ENCODE measurements around the gene DOK6. TPM values are rescaled to one million over a fixed set of nuclear protein-coding genes. Genes with fewer than 3 reads are reported as not detected.

The DOK6 gene
- total RNA-seq, 4 donors from 2014 or later: 0.20 to 0.37 (median 0.30) TPM

- Histone ChIP-seq H3K36me3 (no peaks in the 10 kb centered on the region), H3K27me3 (no peaks in the 10 kb centered on the region), H3K4me3 (no peak overlapping the region), H3K27ac (no peak overlapping the region), H3K9me3 (no peaks in the 10 kb centered on the region), H3K4me1 (no peaks in the 10 kb centered on the region)
- in situ Hi-C loops (cut with MboI; ENCODE audit: low pct_ligation_motif_present in 1 of 4, low pct_unique_long_range_greater_than_20kb in 1 of 4, low sequenced_read_pairs in 3 of 4): no loop called here
- no peak for DNase-seq
- intact Hi-C loops (cut with DNase I; ENCODE audit: low total_unique reads): no loop called here
- WGBS, 2 donors (ENCODE audit: low coverage in 1 of 2): 79 to 85% methylated on average over 4 of the region's 4 CpGs
- TF ChIP-seq POLR2AphosphoS5 (IDR thresholded peaks at IDR 0.05): no peak
- no peak for TF ChIP-seq POLR2A (IDR thresholded peaks at IDR 0.05)
- TF ChIP-seq EP300 (IDR thresholded peaks at IDR 0.05; ENCODE audit: low read depth): no peak
- no peak for TF ChIP-seq CTCF (IDR thresholded peaks at IDR 0.05)
Measured at GRCh38 chr18:69870736-69871135, 470.0 kb downstream of the DOK6 start.

- Histone ChIP-seq H3K9me3 (no peaks in the 10 kb centered on the region), H3K4me1 (no peaks in the 10 kb centered on the region), H3K36me3 (no peaks in the 10 kb centered on the region), H3K27me3 (no peaks in the 10 kb centered on the region), H3K4me3 (no peak overlapping the region), H3K27ac (no peak overlapping the region)
- TF ChIP-seq CTCF (IDR thresholded peaks at IDR 0.05) (no peak), POLR2A (IDR thresholded peaks at IDR 0.05) (no peak), EP300 (IDR thresholded peaks at IDR 0.05; ENCODE audit: low read depth) (no peak), POLR2AphosphoS5 (IDR thresholded peaks at IDR 0.05) (no peak)
- WGBS, 2 donors (ENCODE audit: low coverage in 1 of 2): 85% methylated on average over 2 of the region's 2 CpGs
- intact Hi-C loops (cut with DNase I; ENCODE audit: low total_unique reads): no loop called here
- no peak for DNase-seq
- in situ Hi-C loops (cut with MboI; ENCODE audit: low pct_ligation_motif_present in 1 of 4, low pct_unique_long_range_greater_than_20kb in 1 of 4, low sequenced_read_pairs in 3 of 4): no loop called here
Measured at GRCh38 chr18:69871363-69871762, 470.7 kb downstream of the DOK6 start.

GRCh38 chr18:69872661-69873060 is 472.0 kb downstream of the DOK6 start:
- no peak overlapping the region for H3K4me3 ChIP-seq
- H3K27me3 ChIP-seq: no peaks in the 10 kb centered on the region
- in situ Hi-C loops (cut with MboI; ENCODE audit: low pct_ligation_motif_present in 1 of 4, low pct_unique_long_range_greater_than_20kb in 1 of 4, low sequenced_read_pairs in 3 of 4) (no loop called here), intact Hi-C loops (cut with DNase I; ENCODE audit: low total_unique reads) (no loop called here)
- H3K4me1 ChIP-seq: no peaks in the 10 kb centered on the region
- TF ChIP-seq EP300 (IDR thresholded peaks at IDR 0.05; ENCODE audit: low read depth): no peak
- no peak for TF ChIP-seq POLR2AphosphoS5 (IDR thresholded peaks at IDR 0.05)
- TF ChIP-seq CTCF (IDR thresholded peaks at IDR 0.05): no peak
- TF ChIP-seq POLR2A (IDR thresholded peaks at IDR 0.05): no peak
- 83 to 86% methylated on average over 4 of the region's 4 CpGs for WGBS, 2 donors (ENCODE audit: low coverage in 1 of 2)
- no peaks in the 10 kb centered on the region for H3K9me3 ChIP-seq
- DNase-seq: no peak
- no peaks in the 10 kb centered on the region for H3K36me3 ChIP-seq
- H3K27ac ChIP-seq: no peak overlapping the region

GRCh38 chr18:69874058-69874457 is 473.4 kb downstream of the DOK6 start:
- 81 to 91% methylated on average over 2 of the region's 2 CpGs for WGBS, 2 donors (ENCODE audit: low coverage in 1 of 2)
- no peaks in the 10 kb centered on the region for H3K36me3 ChIP-seq

More at GRCh38 chr18:69874058-69874457, 473.4 kb downstream of the DOK6 start:
- H3K27ac ChIP-seq: no peak overlapping the region
- no peaks in the 10 kb centered on the region for H3K9me3 ChIP-seq
- no peaks in the 10 kb centered on the region for H3K4me1 ChIP-seq
- no peak overlapping the region for H3K4me3 ChIP-seq
- no peak for TF ChIP-seq EP300 (IDR thresholded peaks at IDR 0.05; ENCODE audit: low read depth)
- no peak for TF ChIP-seq CTCF (IDR thresholded peaks at IDR 0.05)
- TF ChIP-seq POLR2AphosphoS5 (IDR thresholded peaks at IDR 0.05): no peak
- TF ChIP-seq POLR2A (IDR thresholded peaks at IDR 0.05): no peak
- in situ Hi-C loops (cut with MboI; ENCODE audit: low pct_ligation_motif_present in 1 of 4, low pct_unique_long_range_greater_than_20kb in 1 of 4, low sequenced_read_pairs in 3 of 4): no loop called here
- no peaks in the 10 kb centered on the region for H3K27me3 ChIP-seq
- no peak for DNase-seq
- intact Hi-C loops (cut with DNase I; ENCODE audit: low total_unique reads): no loop called here

Data from transverse colon (tissue), 4 donors.